Activated T-cell treated with anti-CD3 and anti-CD28 coated beads, Interleukin-2, amount 50 U/mL, for 4 hours (primary cell): ENCODE results near the gene MORC3. TPM values are rescaled to one million over a fixed set of nuclear protein-coding genes. Genes with fewer than 3 reads are reported as not detected.

Source experiments
- ATAC-seq, 2 donors: fragments of 200-7000 bp; cut with Tn5 transposase; one replicate each; pipeline ENCODE4 v1.10.0; 2021
- DNase-seq: peaks from one replicate; pipeline ENCODE4 v3.0.0-alpha.2; 2020
- H3K27me3 Mint-ChIP-seq: one replicate; pipeline ENCODE4 v1.8.0; 2021; ENCODE audit warnings: low read depth, mixed read lengths
- H3K36me3 Mint-ChIP-seq: one replicate; pipeline ENCODE4 v1.8.0; 2022; ENCODE audit warnings: mixed read lengths; ENCODE audit not compliant: insufficient read depth
- H3K4me1 Mint-ChIP-seq: one replicate; pipeline ENCODE4 v1.8.0; 2021; ENCODE audit warnings: low read depth, mixed read lengths
- H3K4me3 Mint-ChIP-seq: one replicate; pipeline ENCODE4 v1.8.0; 2021; ENCODE audit warnings: mild to moderate bottlenecking, moderate library complexity, mixed read lengths
- H3K9me3 Mint-ChIP-seq: one replicate; pipeline ENCODE4 v1.8.0; 2021; ENCODE audit warnings: mixed read lengths
- total RNA-seq, 3 donors: library from RNA; stranded (reverse); gene quantifications; one replicate each; pipeline ENCODE4 v1.2.1, GENCODE V29; 2021

MORC3 gene
- total RNA-seq, 3 donors from 2014 or later: 17.1 to 22.7 (median 19.6) TPM

- DNase-seq (no peak), ATAC-seq (no peak)
- no peaks in the 10 kb centered on the region for H3K9me3 Mint-ChIP-seq
- H3K4me1 Mint-ChIP-seq: no peaks in the 10 kb centered on the region
- no peak overlapping the region for H3K4me3 Mint-ChIP-seq
- no peaks in the 10 kb centered on the region for H3K27me3 Mint-ChIP-seq
- H3K36me3 Mint-ChIP-seq: peaks cover 26% of the 10 kb centered on the region
Observed at GRCh38 chr21:36415375-36415774, 95.4 kb downstream of the MORC3 start.

DNA sequence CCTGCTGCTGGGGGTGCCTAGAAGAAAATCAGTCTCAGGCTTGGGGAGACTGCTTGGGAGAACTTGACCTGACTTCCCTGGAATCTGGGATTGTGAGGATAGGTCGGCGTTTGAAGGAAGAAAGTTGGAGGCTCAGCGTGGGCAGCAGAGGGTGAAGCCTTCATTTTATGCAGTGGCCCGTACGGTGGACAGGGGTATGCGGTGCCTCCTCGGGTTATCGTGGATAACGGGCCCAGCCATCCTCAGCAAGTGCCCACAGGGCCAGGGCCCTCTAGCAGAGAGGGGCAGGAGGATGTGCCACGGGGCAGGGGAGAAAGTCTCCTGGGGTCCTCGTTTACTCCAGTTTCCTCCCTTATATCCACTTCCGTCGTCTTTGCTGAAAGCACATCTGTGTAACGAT lies 99.2 kb downstream of the MORC3 start:
- peaks cover 9% of the 10 kb centered on the region for H3K36me3 Mint-ChIP-seq
- peak in 1 of 2 donors; percentile 37 for ATAC-seq
- no peaks in the 10 kb centered on the region for H3K27me3 Mint-ChIP-seq
- peaks cover 1% of the 10 kb centered on the region for H3K4me1 Mint-ChIP-seq
- H3K4me3 Mint-ChIP-seq: no peak overlapping the region
- no peaks in the 10 kb centered on the region for H3K9me3 Mint-ChIP-seq
- DNase-seq: no peak

- H3K4me3 Mint-ChIP-seq: no peak overlapping the region
- H3K36me3 Mint-ChIP-seq: peaks cover 9% of the 10 kb centered on the region
- no peaks in the 10 kb centered on the region for H3K9me3 Mint-ChIP-seq
- ATAC-seq (peak; percentile 58 to 67), DNase-seq (peak; percentile 24)
- peaks cover 1% of the 10 kb centered on the region for H3K4me1 Mint-ChIP-seq
- H3K27me3 Mint-ChIP-seq: no peaks in the 10 kb centered on the region
Observed at GRCh38 chr21:36419996-36420395, 100.0 kb downstream of the MORC3 start.

DNA sequence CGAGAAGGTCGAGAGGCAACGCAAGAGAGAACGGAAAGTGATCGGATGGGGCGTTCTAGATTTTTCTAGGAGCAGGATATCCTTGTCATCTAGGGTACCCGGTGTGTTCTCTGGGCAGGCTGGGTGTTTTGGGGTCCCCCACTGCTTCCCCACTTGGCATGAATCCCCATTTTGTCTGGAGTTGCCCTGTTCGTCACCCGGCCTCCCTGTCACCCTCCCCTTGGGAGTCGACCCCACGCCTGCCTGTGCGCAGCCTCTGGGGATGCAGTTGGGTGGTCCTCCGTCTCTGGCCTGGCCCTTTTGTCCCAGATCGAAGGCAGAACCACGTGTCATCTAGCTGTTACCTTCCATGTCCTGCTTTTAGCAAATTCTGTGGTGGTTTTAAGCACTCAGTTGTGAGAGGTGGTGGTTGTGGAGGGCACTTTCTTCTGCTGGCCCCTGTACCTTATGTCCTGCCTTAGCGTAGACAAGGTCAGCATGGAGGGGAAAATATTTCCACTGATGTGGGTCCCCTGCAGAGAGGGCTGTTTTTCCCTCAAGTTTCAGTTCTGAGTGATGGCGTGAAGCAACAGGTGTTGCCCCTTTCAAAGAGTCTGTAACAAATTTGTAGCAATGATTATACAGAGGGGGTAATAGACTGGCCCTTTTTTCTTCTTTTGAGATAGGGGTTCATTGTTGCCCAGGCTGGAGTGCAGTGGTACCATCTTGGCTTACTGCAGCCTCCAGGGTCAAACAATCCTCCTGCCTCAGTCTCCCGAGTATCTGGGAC lies 100.8 kb downstream of the MORC3 start:
- Mint-ChIP-seq H3K36me3 (peaks cover 9% of the 10 kb centered on the region), H3K4me3 (no peak overlapping the region), H3K9me3 (no peaks in the 10 kb centered on the region), H3K4me1 (peaks cover 1% of the 10 kb centered on the region), H3K27me3 (no peaks in the 10 kb centered on the region)
- DNase-seq (no peak), ATAC-seq (no peak)

GRCh38 chr21:36422279-36423098 lies 102.5 kb downstream of the MORC3 start:
- H3K36me3 Mint-ChIP-seq: peaks cover 2% of the 10 kb centered on the region
- DNase-seq (no peak), ATAC-seq (no peak)
- H3K9me3 Mint-ChIP-seq: no peaks in the 10 kb centered on the region
- peaks cover 1% of the 10 kb centered on the region for H3K4me1 Mint-ChIP-seq
- no peak overlapping the region for H3K4me3 Mint-ChIP-seq
- no peaks in the 10 kb centered on the region for H3K27me3 Mint-ChIP-seq

DNA sequence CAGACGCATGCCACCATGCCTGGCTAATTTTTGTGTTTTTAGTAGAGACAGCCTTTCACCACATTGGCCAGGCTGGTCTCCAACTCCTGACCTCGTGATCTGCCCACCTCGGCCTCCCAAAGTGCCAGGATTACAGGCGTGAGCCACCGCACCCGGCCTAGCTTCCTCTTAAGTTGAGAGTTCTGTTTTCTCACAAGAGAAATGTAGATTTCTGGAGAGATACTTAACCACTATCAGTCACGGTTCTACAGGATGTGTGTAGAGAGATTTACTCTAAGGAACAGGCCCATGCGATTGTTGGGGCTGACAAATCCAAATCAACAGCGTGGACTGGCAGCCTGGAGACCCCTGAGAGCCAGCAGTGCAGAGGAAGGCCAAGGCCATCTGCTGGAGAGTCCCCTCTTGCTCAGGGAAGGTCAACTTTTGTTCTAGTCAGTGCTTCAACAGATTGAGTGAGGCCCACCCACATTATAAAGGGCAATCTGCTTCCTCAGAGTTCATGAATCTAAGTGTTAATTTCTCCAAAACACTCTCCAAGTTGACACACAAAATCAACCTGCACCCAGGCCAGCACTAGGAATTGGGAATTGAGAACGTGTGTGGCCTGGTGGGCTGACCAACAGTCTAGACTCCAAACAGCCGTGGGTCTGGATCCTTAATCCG lies 103.9 kb downstream of the MORC3 start:
- no peaks in the 10 kb centered on the region for H3K27me3 Mint-ChIP-seq
- H3K36me3 Mint-ChIP-seq: no peaks in the 10 kb centered on the region
- DNase-seq (no peak), ATAC-seq (no peak)
- H3K9me3 Mint-ChIP-seq: no peaks in the 10 kb centered on the region
- H3K4me1 Mint-ChIP-seq: peaks cover 4% of the 10 kb centered on the region
- no peak overlapping the region for H3K4me3 Mint-ChIP-seq

GRCh38 chr21:36424592-36424991 lies 104.6 kb downstream of the MORC3 start:
- H3K9me3 Mint-ChIP-seq: no peaks in the 10 kb centered on the region
- ATAC-seq: no peak
- H3K36me3 Mint-ChIP-seq: no peaks in the 10 kb centered on the region
- H3K4me3 Mint-ChIP-seq: no peak overlapping the region
- peaks cover under 1% of the 10 kb centered on the region for H3K27me3 Mint-ChIP-seq
- DNase-seq: no peak
- peaks cover 5% of the 10 kb centered on the region for H3K4me1 Mint-ChIP-seq

DNA sequence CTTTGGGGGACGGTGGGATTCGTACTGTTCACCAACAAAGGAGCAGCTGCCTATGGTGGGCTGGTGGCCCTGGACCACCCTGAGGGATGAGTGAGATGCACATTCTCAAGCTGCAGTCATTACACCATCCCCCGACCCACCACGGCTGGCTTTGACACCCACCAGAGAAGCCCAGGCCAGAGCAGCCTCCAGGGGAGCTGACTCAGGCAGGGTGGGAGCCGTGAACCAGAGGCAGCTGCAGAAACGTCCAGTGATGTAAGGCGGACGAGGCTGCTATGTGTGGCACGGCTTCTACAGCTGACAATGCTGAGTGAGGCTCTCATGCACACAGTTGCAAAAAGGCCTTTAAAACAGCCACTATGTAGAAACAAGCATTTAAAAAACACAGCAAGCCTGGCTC lies 105.3 kb downstream of the MORC3 start:
- DNase-seq: no peak
- no peak overlapping the region for H3K4me3 Mint-ChIP-seq
- no peak for ATAC-seq
- H3K9me3 Mint-ChIP-seq: no peaks in the 10 kb centered on the region
- peaks cover 6% of the 10 kb centered on the region for H3K27me3 Mint-ChIP-seq
- H3K36me3 Mint-ChIP-seq: no peaks in the 10 kb centered on the region
- H3K4me1 Mint-ChIP-seq: peaks cover 12% of the 10 kb centered on the region

Other genes starting within 250 kb of the MORC3 start
- 1 to 10 TPM; 3.6 to 7.6 (median 6.7) TPM for gene CBR3, start 185.1 kb upstream of the MORC3 start, total RNA-seq
- 10 to 100 TPM in 1 of 3 donors, 1 to 10 TPM in 2; 8.1 to 10.8 (median 9.6) TPM for gene DOP1B, start 163.4 kb upstream of the MORC3 start, total RNA-seq
- 10 to 100 TPM; 23.1 to 30.0 (median 25.6) TPM for gene CHAF1B, start 65.2 kb downstream of the MORC3 start, total RNA-seq
- not detected for gene CLDN14, start 159.9 kb downstream of the MORC3 start, total RNA-seq